HepG2 (cell line): Measurements from ENCODE around the gene TP73. TPM values are rescaled to one million over a fixed set of nuclear protein-coding genes. Genes with fewer than 3 reads are reported as not detected.

Experiments used
- ATAC-seq: fragments of 200-7000 bp; cut with Tn5 transposase; 3 replicates; pipeline ENCODE4 v1.9.1; 2020; ENCODE audit warnings: mild to moderate bottlenecking, moderate library complexity
- BruUV-seq: library from RNA; stranded (reverse); fragments of 400-500 nt; replicated peaks from 2 replicates; lab custom pipeline; 2021; lab: Mats Ljungman, UMichigan
- CTCF ChIA-PET: fragments of 300-600 bp; formaldehyde crosslinking; extraction: SDS; loops from one replicate; lab custom pipeline; 2021; ENCODE audit warnings: low total read pairs, inconsistent platforms, low intra/inter-chr PET ratio; lab: Yijun Ruan, JAX
- POLR2A ChIA-PET: fragments of 350-600 bp; sonication (Branson Sonifier 250); formaldehyde crosslinking; loops from one replicate; lab custom pipeline; 2020; ENCODE audit warnings: antibody characterized with exemption, inconsistent platforms; lab: Yijun Ruan, JAX
- DNase-seq: peaks from one replicate; pipeline ENCODE4 v3.0.0-alpha.2; 2015; ENCODE audit warnings: low spot score
- FAIRE-seq: peaks from 3 replicates; lab custom pipeline; 2011; peaks lifted over from hg19 to GRCh38; lab: Jason Lieb, UNC
- H2AFZ ChIP-seq: one replicate; pipeline ENCODE4 v1.6.1; 2011; ENCODE audit warnings: low read length, inconsistent platforms
- H3K27ac ChIP-seq: fragments of 300-600 bp; 3 replicates; pipeline ENCODE4 v1.8.0; 2011; ENCODE audit warnings: mixed run types, mild to moderate bottlenecking, mixed read lengths, low read length, inconsistent platforms; ENCODE audit not compliant: insufficient read depth; ENCODE audit errors: extremely low read length
- H3K27me3 ChIP-seq, 2 experiments: fragments of 200-600 bp in 1 of 2; 2 replicates in 1 of 2; 3 replicates in 1 of 2; pipeline versions ENCODE4 v1.6.0 to v1.8.0; 2011; ENCODE audit warnings: low read length in 2 of 2, mild to moderate bottlenecking in 2 of 2, moderate library complexity in 2 of 2, inconsistent platforms in 1 of 2; ENCODE audit not compliant: insufficient read depth in 2 of 2, control insufficient read depth in 1 of 2
- H3K36me3 ChIP-seq, 2 experiments: fragments of 200-600 bp in 1 of 2; replicated peaks in 1 of 2; 2 replicates in 1 of 2; 3 replicates in 1 of 2; pipeline versions ENCODE4 v1.5.1 to v1.8.0; 2011; ENCODE audit warnings: low read length in 2 of 2, inconsistent platforms in 1 of 2; ENCODE audit not compliant: insufficient read depth in 2 of 2, control insufficient read depth in 1 of 2
- H3K4me1 ChIP-seq: 2 replicates; pipeline ENCODE4 v1.5.1; 2012; ENCODE audit warnings: low read length, inconsistent platforms; ENCODE audit not compliant: insufficient read depth
- H3K4me2 ChIP-seq: 2 replicates; pipeline ENCODE4 v1.6.0; 2011; ENCODE audit warnings: low read depth, low read length, inconsistent platforms
- H3K4me3 ChIP-seq, 3 experiments: fragments of 200-600 bp in 1 of 3; sonication (generic), shearing (Covaris generic) in 1 of 3; replicated peaks in 1 of 3; 2 replicates each; pipeline ENCODE4 v1.5.1; 2011 to 2016; ENCODE audit warnings: low read length in 3 of 3, inconsistent platforms in 2 of 3, low read depth in 2 of 3, mild to moderate bottlenecking in 2 of 3, control low read depth in 1 of 3, mixed read lengths in 1 of 3; ENCODE audit not compliant: insufficient read depth in 1 of 3
- H3K79me2 ChIP-seq: one replicate; pipeline ENCODE4 v1.6.1; 2011; ENCODE audit warnings: low read length, inconsistent platforms; ENCODE audit not compliant: insufficient read depth
- H3K9ac ChIP-seq: 2 replicates; pipeline ENCODE4 v1.6.0; 2011; ENCODE audit warnings: mild to moderate bottlenecking, low read depth, low read length, inconsistent platforms; ENCODE audit not compliant: insufficient read depth
- H3K9me3 ChIP-seq: 2 replicates; pipeline ENCODE4 v1.5.1; 2012; ENCODE audit warnings: mild to moderate bottlenecking, low read length
- H4K20me1 ChIP-seq: 2 replicates; pipeline ENCODE4 v1.6.0; 2011; ENCODE audit warnings: inconsistent platforms, mild to moderate bottlenecking, low read length, moderate library complexity; ENCODE audit not compliant: insufficient read depth
- HNRNPL ChIP-seq: fragments of 200-400 bp; formaldehyde crosslinking; IDR thresholded peaks from 2 replicates; pipeline ENCODE4 v1.6.1; 2017; ENCODE audit warnings: mild to moderate bottlenecking, low read depth, low read length
- IRF1 ChIP-seq: sonication (generic); formaldehyde crosslinking; IDR thresholded peaks from 2 replicates; pipeline ENCODE4 v1.4.0; 2020; ENCODE audit warnings: low read depth, mild to moderate bottlenecking, missing genetic modification reagents
- ISX ChIP-seq: sonication (generic); formaldehyde crosslinking; conservative IDR thresholded peaks from 2 replicates; pipeline ENCODE4 v1.5.0; 2020; ENCODE audit warnings: missing genetic modification reagents
- MAZ ChIP-seq, 2 experiments: sonication (generic) in 1 of 2; formaldehyde crosslinking in 1 of 2; IDR thresholded peaks; 2 replicates each; pipeline versions ENCODE4 v1.5.0 to v1.6.1; 2012 to 2020; ENCODE audit warnings: low read depth in 2 of 2, mild to moderate bottlenecking in 2 of 2, borderline replicate concordance in 1 of 2, improper control_type of control experiment in 1 of 2, low read length in 1 of 2, missing genetic modification reagents in 1 of 2, moderate library complexity in 1 of 2
- MED1 ChIP-seq: sonication (generic); formaldehyde crosslinking; IDR thresholded peaks from 2 replicates; pipeline ENCODE4 v1.4.0; 2020; ENCODE audit warnings: missing genetic modification reagents
- REXO4 ChIP-seq: sonication (generic); formaldehyde crosslinking; IDR thresholded peaks from 2 replicates; pipeline ENCODE4 v1.8.0; 2022; ENCODE audit warnings: missing genetic modification reagents, mild to moderate bottlenecking, borderline replicate concordance
- ZSCAN9 ChIP-seq: IDR thresholded peaks from 2 replicates; pipeline ENCODE4 v1.6.1; 2016; ENCODE audit warnings: borderline replicate concordance
- WGBS: methylation state at CpG from one replicate; pipeline ENCODE4 v1.1.6; 2017; ENCODE audit warnings: low lambda C conversion rate; 5-methylcytosine and 5-hydroxymethylcytosine counted together
- in situ Hi-C: cut with HindIII; loops from 2 replicates; pipeline ENCODE4 v1.10.0; 2017; ENCODE audit warnings: low pct_unique_long_range_greater_than_20kb; ENCODE audit not compliant: extremely low pct_ligation_motif_present
- intact Hi-C: fragments of 100-400 bp; cut with micrococcal nuclease; formaldehyde crosslinking; loops from one replicate; pipeline ENCODE4 v1.10.0; 2022; ENCODE audit not compliant: unreplicated experiment
- polyA plus RNA-seq, 8 experiments: library from polyadenylated mRNA; depleted of rRNA in 3 of 8; stranded (reverse) in 7 of 8; unstranded in 1 of 8; fragments of >200 nt; fragmentation: Illumina TruSeq in 4 of 8; extraction: Trizol in 4 of 8; gene quantifications; 2 replicates each; pipeline versions ENCODE4 v1.2.1 to v1.2.3, GENCODE V29; 2011 to 2016; ENCODE audit warnings: low read depth in 4 of 8, missing spikeins in 1 of 8, mixed read lengths in 1 of 8; ENCODE audit not compliant: insufficient read depth in 1 of 8
- total RNA-seq, 5 experiments: library from RNA; depleted of rRNA; stranded (reverse); fragments of >200 nt; fragmentation: Illumina TruSeq; extraction: Trizol; gene quantifications; 2 replicates each; pipeline ENCODE4 v1.2.3, GENCODE V29; 2016; ENCODE audit warnings: low read depth in 1 of 5

Gene TP73
- total and polyA plus RNA-seq, 2 of the 13 experiments (the other 11 are each of a cell fraction or from before 2014, with no cell fraction given) = 0.49 to 1.1 TPM

- POLR2A ChIA-PET = no interaction called here
- Histone ChIP-seq H3K4me1 (peaks cover 37% of the 10 kb centered on the region), H3K9me3 (no peaks in the 10 kb centered on the region), H3K4me3 (no peak overlapping the region), H3K36me3 (no peaks in the 10 kb centered on the region), H3K27ac (no peak overlapping the region), H3K79me2 (no peaks in the 10 kb centered on the region), H3K4me2 (no peak overlapping the region), H3K9ac (no peak overlapping the region), H3K27me3 (no peaks in the 10 kb centered on the region), H2AFZ (no peak overlapping the region), H4K20me1 (peaks cover 2% of the 10 kb centered on the region; the same call in 1 of the 2 replicates)
- CTCF ChIA-PET = no interaction called here
- ATAC-seq (no peak), DNase-seq (no peak), FAIRE-seq (no peak)
- intact Hi-C loops = no loop called here
- in situ Hi-C loops = no loop called here
- no peak for TF ChIP-seq ZSCAN9 (CRISPR knock-in tag)
- TF ChIP-seq IRF1 (CRISPR knock-in tag) = no peak
- TF ChIP-seq MED1 (CRISPR knock-in tag) = no peak
- no peak for TF ChIP-seq HNRNPL
- TF ChIP-seq REXO4 (CRISPR knock-in tag) = no peak
- TF ChIP-seq MAZ (IDR thresholded peaks at IDR 0.05; ENCODE audit: borderline replicate concordance, low read depth, low read length) = no peak
- TF ChIP-seq MAZ (CRISPR knock-in tag; IDR thresholded peaks at IDR 0.05; ENCODE audit: low read depth) = no peak
- TF ChIP-seq ISX (CRISPR knock-in tag) = no peak
- WGBS = 84% methylated on average over 7 of the region's 14 CpGs
- no TSS peak for BruUV-seq
Observed at GRCh38 chr1:3663999-3664699, 11.8 kb downstream of the TP73 start.
